ENCODE measurements around the gene CMTM3.
A peak's percentile ranks its signal among the peaks of the same experiment; 100 is the strongest.

CMTM3 gene

DNA sequence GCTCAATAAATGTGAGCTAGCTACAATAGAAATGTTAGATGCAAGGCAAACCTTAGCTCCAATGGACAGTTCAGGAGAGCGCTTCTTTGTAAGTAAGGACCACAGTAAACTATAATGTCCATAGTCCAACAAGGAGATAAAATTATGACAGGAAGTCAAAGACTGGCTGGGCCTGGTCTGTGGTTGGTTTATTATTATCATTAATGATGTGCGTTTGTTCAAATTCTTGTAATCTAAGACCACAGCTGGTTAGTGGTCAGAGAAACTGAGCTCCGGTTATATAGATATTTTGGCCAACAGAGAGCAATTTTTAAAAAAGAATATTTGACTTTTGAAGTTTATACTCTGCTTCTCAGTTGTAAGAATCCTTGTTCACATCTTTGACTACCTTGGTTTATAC is 30.0 kb upstream of the CMTM3 start:
- H3K9me3 Mint-ChIP-seq = no peaks in the 10 kb centered on the region
- peaks cover 13% of the 10 kb centered on the region for H3K4me1 Mint-ChIP-seq (ENCODE audit: low read depth)
- H3K27me3 Mint-ChIP-seq (ENCODE audit: low read depth) = peaks cover 23% of the 10 kb centered on the region
- H3K36me3 Mint-ChIP-seq (ENCODE audit: low read depth) = peaks cover 22% of the 10 kb centered on the region
- no peak for DNase-seq (ENCODE audit: low spot score)
- no peak overlapping the region for H3K27ac Mint-ChIP-seq
- no peak overlapping the region for H3K4me3 Mint-ChIP-seq

DNA sequence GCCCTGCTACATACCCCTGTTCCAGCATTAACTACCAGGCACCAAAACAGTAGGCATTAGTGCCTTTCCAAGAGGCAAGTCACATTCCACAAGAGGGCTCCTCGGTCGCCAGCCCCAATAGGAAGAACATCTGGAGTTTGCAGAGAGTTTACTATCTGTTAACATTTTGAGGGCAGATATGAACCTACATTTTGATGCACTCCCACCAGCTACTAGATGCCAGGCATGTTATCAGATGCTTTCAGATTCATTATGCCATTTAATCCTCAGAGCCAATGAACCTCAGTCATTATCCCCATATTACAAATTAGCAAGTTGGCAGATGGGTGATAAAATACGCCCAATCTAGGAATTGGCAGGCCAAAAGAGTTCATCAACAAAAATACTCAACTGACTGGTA is 29.4 kb upstream of the CMTM3 start:
- DNase-seq (ENCODE audit: low spot score) = no peak
- H3K9me3 Mint-ChIP-seq = no peaks in the 10 kb centered on the region
- H3K27ac Mint-ChIP-seq = no peak overlapping the region
- H3K4me1 Mint-ChIP-seq (ENCODE audit: low read depth) = peaks cover 13% of the 10 kb centered on the region
- no peak overlapping the region for H3K4me3 Mint-ChIP-seq
- H3K27me3 Mint-ChIP-seq (ENCODE audit: low read depth) = peaks cover 28% of the 10 kb centered on the region
- peaks cover 22% of the 10 kb centered on the region for H3K36me3 Mint-ChIP-seq (ENCODE audit: low read depth)

DNA sequence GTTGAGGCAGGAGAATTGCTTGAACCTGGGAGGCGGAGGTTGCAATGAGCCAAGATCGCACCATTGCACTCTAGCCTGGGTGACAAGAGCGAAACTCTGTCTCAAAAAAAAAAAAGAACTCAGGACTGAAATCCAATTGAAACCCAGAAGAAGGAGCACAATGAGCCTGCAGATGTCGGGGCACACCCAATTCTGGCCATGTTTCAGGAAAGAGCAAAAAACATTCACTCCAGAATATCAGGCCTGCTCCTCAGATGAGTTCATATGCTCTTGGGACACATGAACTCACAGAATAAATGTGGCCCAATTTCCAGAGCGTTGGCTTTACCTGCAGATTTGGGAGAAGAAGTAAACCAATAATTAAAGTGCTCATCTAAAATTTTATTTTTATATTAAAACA is 28.2 kb upstream of the CMTM3 start:
- H3K9me3 Mint-ChIP-seq = no peaks in the 10 kb centered on the region
- peaks cover 17% of the 10 kb centered on the region for H3K4me1 Mint-ChIP-seq (ENCODE audit: low read depth)
- H3K27me3 Mint-ChIP-seq (ENCODE audit: low read depth) = peaks cover 30% of the 10 kb centered on the region
- no peak for DNase-seq (ENCODE audit: low spot score)
- peaks cover 22% of the 10 kb centered on the region for H3K36me3 Mint-ChIP-seq (ENCODE audit: low read depth)
- no peak overlapping the region for H3K27ac Mint-ChIP-seq
- no peak overlapping the region for H3K4me3 Mint-ChIP-seq

DNA sequence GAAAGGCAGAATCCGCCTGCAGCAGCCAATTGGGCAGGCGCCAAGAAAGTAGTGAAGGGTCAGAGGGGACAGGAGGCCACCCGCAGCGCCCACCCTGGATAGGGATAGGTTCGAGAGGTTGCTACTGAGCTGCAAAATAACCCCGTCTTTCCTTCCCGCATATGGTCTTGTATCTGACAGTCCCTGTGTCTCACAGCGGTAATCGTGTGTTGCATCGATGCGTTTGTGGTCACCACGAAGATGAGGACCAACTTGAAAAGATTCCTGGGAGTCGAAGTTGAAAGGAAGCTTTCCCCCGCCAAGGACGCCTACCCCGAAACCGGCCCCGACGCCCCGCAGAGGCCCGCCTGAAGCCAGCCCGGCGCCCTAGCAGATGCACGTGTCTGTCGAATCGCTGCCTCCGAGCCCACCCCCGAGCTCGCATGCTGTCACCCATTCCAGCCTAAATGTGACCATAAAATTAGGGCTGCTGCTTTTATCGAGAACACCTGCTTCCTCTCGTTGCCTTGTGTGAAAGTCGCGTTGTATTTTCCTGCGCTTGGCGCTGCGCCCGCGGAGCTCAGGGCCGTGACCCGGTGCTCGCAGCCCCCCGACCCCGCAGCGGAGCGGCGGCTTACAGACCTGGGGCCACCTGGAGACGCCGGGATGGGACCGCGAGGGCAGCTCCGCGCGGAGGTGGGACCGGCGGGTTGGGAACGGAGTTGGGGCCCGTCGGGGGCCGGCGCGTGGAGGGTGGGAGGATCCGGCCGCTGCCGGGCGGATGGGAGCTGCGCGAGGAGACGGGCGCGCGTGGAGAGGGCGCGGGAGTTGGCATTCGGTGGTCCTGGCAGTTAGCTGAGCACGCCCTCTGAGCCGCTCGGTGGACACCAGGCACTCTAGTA is 25.6 kb upstream of the CMTM3 start, which contains the start of gene CMTM2:
Gene CMTM2, plus strand, starts transcription at position 813 of the 881 bp plus-strand sequence. CDS start 145 bp downstream, outside the sequence.
- DNase-seq (ENCODE audit: low spot score) = no peak
- no peak within 1 kb of the TSS for H3K27ac Mint-ChIP-seq
- H3K4me1 Mint-ChIP-seq (ENCODE audit: low read depth) = peaks cover 10% of the 10 kb centered on the region

DNA sequence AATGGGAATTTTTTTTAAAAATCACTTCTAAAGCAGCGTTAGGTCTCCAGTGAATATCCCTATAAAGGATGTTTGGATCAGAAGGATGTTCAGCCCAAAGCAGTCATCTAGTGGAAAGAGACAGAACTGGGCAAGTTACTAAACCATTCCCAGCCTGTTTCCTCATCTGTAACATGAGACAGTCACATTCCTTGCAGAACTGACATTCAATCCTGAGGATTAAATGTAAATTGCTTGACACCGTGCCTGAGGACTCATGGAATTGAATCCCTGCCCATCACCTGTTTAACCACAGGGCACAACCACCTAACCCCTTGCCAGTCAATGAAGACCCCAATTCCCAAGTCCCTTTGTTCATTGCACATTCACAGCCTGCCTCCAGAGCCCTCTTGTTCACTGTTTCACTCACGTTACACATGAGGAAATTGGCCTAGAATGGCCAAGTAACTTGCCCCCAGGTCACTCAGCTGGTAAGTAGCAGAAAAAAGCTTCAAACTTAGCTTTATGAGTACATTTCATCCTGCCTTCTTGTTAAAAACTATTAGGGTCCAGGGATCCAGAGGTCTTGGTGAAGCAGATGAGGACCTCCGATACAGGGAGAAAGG is 23.8 kb upstream of the CMTM3 start:
- Mint-ChIP-seq H3K4me1 (ENCODE audit: low read depth) (peaks cover 8% of the 10 kb centered on the region), H3K27ac (no peak overlapping the region), H3K9me3 (no peaks in the 10 kb centered on the region), H3K27me3 (ENCODE audit: low read depth) (peaks cover 30% of the 10 kb centered on the region), H3K4me3 (no peak overlapping the region), H3K36me3 (ENCODE audit: low read depth) (peaks cover 20% of the 10 kb centered on the region)
- no peak for DNase-seq (ENCODE audit: low spot score)

More for the DNA sequence above, 25.6 kb upstream of the CMTM3 start, which contains the start of gene CMTM2:
- H3K27me3 Mint-ChIP-seq (ENCODE audit: low read depth) = peaks cover 30% of the 10 kb centered on the region
- peaks cover 25% of the 10 kb centered on the region for H3K36me3 Mint-ChIP-seq (ENCODE audit: low read depth)
- no peaks in the 10 kb centered on the region for H3K9me3 Mint-ChIP-seq
- H3K4me3 Mint-ChIP-seq = peak within 1 kb of the TSS; percentile 21

DNA sequence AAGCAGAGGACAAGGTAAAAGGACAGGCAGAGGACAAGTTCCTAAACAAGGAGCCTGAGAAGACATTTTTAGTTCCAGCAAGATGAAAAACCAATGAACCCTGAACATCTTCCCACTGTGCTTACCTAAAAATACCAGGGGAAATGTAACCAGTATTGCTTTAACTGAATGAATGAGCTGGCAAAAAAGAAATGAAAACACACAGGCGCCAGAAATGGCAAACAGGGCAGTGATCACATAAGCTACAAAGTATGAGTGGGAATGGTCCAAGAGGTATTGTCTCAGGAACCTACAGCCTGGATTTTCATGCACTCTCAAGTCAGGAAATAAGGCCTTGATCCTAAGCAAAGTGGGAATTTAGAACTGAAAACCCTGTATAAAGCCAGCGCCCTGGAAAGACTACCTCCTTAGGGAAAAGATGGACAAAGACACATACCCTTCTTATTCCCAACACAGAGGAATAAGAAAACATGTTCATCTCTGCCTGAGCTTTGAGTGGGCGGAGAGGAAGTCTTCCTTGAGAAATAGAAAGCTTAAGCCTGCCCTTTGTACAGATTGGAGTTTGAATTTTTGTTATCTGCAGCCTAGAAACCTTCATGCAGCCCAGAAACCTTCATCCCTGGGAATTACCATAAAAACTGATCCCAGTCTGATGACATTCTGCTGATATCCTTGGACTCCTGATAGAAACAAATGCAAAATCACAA is 23.1 kb upstream of the CMTM3 start:
- Mint-ChIP-seq H3K27me3 (ENCODE audit: low read depth) (peaks cover 30% of the 10 kb centered on the region), H3K36me3 (ENCODE audit: low read depth) (peaks cover 20% of the 10 kb centered on the region), H3K4me1 (ENCODE audit: low read depth) (peaks cover 8% of the 10 kb centered on the region), H3K4me3 (no peak overlapping the region), H3K27ac (no peak overlapping the region), H3K9me3 (no peaks in the 10 kb centered on the region)
- no peak for DNase-seq (ENCODE audit: low spot score)

DNA sequence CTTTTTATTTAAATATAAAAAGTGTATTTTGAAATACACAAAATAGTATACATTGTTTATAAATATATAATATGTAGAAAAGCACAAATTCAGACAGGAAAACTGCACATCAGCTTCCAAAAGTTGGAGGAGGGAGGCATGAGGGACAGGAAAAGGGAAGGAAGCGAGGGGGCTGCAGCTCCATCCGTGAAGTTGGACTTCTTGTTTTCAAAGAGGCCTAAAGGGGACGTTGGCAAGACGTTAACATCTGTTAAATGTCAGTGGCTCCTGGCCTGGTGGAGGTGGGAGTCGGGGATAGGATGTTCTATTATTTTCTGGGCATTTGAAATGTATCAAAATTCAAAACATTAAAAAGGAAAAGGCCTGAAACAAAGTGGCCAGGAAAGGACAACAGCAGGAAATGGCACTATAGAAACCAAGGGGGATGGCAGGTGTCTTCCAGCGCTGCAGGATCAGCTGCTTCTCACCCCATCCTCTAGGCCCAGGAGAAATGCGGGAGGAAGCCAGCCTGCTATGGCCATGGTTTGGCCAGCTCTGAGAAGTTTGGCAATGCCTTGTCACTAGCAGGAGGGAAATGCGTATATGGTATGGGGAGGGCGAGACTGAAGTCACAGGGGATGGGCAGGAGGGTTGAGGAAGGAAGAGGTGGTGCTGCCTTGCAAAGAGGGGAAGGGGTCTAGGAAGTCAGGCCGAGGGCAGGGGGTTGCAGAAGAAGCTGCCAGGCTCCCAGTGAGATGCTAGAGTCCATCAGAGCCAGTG is 18.8 kb upstream of the CMTM3 start:
- no peak overlapping the region for H3K4me3 Mint-ChIP-seq
- peaks cover 5% of the 10 kb centered on the region for H3K36me3 Mint-ChIP-seq (ENCODE audit: low read depth)
- H3K4me1 Mint-ChIP-seq (ENCODE audit: low read depth) = peaks cover 26% of the 10 kb centered on the region
- no peak for DNase-seq (ENCODE audit: low spot score)
- H3K9me3 Mint-ChIP-seq = no peaks in the 10 kb centered on the region
- H3K27me3 Mint-ChIP-seq (ENCODE audit: low read depth) = no peaks in the 10 kb centered on the region
- H3K27ac Mint-ChIP-seq = no peak overlapping the region

DNA sequence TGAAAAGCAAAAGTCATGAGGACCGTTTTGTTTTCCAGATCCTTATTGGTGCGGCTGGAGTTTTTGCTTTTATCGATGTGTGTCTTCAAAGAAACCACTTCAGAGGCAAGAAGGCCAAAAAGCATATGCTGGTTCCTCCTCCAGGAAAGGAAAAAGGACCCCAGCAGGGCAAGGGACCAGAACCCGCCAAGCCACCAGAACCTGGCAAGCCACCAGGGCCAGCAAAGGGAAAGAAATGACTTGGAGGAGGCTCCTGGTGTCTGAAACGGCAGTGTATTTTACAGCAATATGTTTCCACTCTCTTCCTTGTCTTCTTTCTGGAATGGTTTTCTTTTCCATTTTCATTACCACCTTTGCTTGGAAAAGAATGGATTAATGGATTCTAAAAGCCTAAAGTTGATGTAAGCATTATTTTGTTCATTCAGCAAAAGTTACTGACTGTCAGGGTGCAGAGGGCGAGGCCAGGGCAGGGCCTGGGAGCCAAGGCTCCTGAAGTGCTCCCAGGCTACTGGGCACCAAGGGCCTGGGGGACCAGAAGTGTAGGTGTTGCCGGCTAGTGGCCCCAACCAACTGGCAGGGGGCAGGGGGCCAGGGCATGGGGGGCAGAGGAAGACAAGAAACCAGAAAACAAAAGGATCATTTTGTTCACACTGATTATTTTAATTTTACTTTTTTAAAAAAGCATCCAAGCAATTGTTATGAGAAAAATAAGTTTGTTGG is 16.5 kb upstream of the CMTM3 start:
- DNase-seq (ENCODE audit: low spot score) = no peak
- H3K4me1 Mint-ChIP-seq (ENCODE audit: low read depth) = peaks cover 34% of the 10 kb centered on the region
- no peak overlapping the region for H3K4me3 Mint-ChIP-seq
- H3K9me3 Mint-ChIP-seq = no peaks in the 10 kb centered on the region
- H3K27me3 Mint-ChIP-seq (ENCODE audit: low read depth) = no peaks in the 10 kb centered on the region
- peak overlapping the region; percentile 66 for H3K27ac Mint-ChIP-seq
- H3K36me3 Mint-ChIP-seq (ENCODE audit: low read depth) = no peaks in the 10 kb centered on the region

DNA sequence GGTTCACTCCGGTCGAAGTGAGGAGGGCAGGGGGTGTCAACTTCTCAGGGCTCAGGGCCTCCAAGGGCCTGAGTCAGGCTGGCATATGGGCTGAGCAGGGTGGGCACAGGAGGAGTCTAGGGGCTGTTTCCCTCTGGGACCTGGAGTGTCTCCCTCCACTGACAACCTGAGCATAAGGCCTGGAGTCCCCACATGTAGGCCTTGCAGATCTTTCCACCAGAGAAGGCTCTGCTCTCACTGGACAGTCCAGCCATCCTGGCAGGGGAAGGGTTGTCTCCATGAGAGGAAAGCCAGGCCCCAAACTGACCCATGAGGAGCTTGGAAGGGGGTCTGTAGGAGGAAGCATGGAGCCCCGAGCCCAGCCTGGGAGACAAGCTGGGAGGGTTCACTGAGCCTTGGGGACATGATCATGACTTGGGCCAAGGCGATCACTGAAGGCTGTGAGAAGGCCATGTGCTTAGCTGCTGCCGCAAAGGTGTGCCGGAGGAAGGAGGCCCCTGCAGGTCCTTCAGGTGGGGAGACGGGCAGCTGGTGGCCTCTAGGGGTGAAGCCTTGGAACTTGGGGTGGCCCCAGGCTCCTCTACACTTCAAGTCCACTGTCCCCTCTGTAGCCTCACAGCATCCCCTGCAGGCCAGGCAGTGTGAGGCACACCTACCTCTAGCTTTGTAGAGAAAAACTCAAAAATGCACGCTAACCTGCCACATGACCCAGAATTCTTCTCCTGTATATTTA is 15.4 kb upstream of the CMTM3 start:
- H3K4me3 Mint-ChIP-seq = peak overlapping the region; percentile 78
- H3K36me3 Mint-ChIP-seq (ENCODE audit: low read depth) = no peaks in the 10 kb centered on the region
- H3K27me3 Mint-ChIP-seq (ENCODE audit: low read depth) = no peaks in the 10 kb centered on the region
- H3K27ac Mint-ChIP-seq = peak overlapping the region; percentile 78
- peak; percentile 64 for DNase-seq (ENCODE audit: low spot score)
- H3K4me1 Mint-ChIP-seq (ENCODE audit: low read depth) = peaks cover 34% of the 10 kb centered on the region
- no peaks in the 10 kb centered on the region for H3K9me3 Mint-ChIP-seq

DNA sequence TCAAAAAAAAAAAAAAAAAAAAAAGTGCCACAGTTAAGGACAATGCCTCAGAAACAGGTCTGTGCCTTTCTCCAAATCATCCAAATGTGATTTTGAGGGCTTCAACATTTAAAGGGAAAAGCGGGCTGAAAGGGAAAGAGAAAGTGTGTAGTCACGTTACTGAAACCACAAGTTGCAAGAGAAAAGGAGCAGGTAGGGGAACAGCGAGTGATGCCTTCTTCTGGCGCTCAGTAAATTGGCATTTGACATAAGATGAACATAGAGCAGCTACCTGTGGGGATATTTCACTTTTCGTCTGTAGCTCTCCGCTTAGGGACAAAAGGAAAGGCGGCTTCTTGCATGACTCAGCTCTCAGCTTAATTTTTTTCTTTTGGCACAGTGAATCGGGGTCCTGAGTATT is 14.2 kb upstream of the CMTM3 start:
- no peaks in the 10 kb centered on the region for H3K27me3 Mint-ChIP-seq (ENCODE audit: low read depth)
- H3K9me3 Mint-ChIP-seq = no peaks in the 10 kb centered on the region
- peaks cover 39% of the 10 kb centered on the region for H3K4me1 Mint-ChIP-seq (ENCODE audit: low read depth)
- H3K4me3 Mint-ChIP-seq = peak overlapping the region; percentile 83
- no peaks in the 10 kb centered on the region for H3K36me3 Mint-ChIP-seq (ENCODE audit: low read depth)
- peak overlapping the region; percentile 69 for H3K27ac Mint-ChIP-seq
- peak; percentile 35 for DNase-seq (ENCODE audit: low spot score)

DNA sequence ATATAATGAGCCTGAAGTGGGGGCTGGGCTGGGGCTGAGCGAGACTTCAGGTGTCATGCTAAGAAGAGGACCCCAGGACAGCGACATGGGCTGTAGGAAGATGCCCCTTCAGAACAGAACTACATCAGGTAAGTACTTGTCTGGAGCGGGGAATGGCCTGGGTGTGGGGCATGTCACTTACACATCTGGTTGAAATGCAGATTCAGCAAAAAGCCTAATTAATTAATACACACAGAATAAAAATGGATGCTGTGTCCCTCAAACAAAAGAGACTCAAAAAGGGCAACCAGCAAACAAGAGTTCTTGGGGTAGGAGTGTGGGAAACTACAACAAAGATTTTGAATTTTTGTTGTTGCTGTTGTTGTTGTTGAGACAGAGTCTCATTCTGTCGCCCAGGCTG is 13.5 kb upstream of the CMTM3 start:
- peak overlapping the region; percentile 83 for H3K4me3 Mint-ChIP-seq
- no peaks in the 10 kb centered on the region for H3K9me3 Mint-ChIP-seq
- H3K27ac Mint-ChIP-seq = no peak overlapping the region

DNA sequence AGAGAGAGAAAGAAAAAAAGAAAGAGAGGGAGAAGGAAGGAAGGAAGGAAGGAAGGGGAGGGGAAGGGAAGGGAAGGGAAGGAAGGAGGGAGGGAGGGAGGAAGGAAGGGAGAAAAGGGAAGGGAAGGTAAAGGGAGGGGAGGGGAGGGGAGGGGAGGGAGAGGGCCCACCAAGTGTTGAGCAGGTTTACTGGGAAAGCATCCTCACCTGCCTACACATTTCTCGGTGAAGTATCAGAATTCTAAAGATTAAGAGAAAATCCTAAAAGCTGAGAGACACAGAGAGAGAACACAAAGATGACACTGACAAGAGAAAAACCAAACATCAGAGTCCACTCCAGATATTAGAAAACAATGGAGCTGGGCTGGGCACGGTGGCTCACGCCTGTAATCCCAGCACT is 12.3 kb upstream of the CMTM3 start:
- Mint-ChIP-seq H3K27ac (no peak overlapping the region), H3K9me3 (no peaks in the 10 kb centered on the region), H3K4me1 (ENCODE audit: low read depth) (peaks cover 47% of the 10 kb centered on the region), H3K4me3 (no peak overlapping the region), H3K27me3 (ENCODE audit: low read depth) (no peaks in the 10 kb centered on the region), H3K36me3 (ENCODE audit: low read depth) (no peaks in the 10 kb centered on the region)
- no peak for DNase-seq (ENCODE audit: low spot score)

More for the DNA sequence above, 13.5 kb upstream of the CMTM3 start:
- H3K27me3 Mint-ChIP-seq (ENCODE audit: low read depth) = no peaks in the 10 kb centered on the region
- no peaks in the 10 kb centered on the region for H3K36me3 Mint-ChIP-seq (ENCODE audit: low read depth)
- peaks cover 39% of the 10 kb centered on the region for H3K4me1 Mint-ChIP-seq (ENCODE audit: low read depth)
- DNase-seq (ENCODE audit: low spot score) = no peak
